Putamen (tissue), 1 donor: ENCODE results near the gene HSPB7.
"Not testable (repeated sequence)": the region's sequence is repeated elsewhere in the genome, so short reads cannot be mapped to it uniquely, and the experiment has no call there.

Experiments
- DNase-seq: peaks from one replicate; pipeline ENCODE4 v3.0.0-alpha.2; 2016; ENCODE audit warnings: low spot score

The HSPB7 gene

GRCh38 chr1:16006552-16007485, 11.0 kb downstream of the HSPB7 start:
- no peak for DNase-seq

GRCh38 chr1:16006010-16006409, 11.8 kb downstream of the HSPB7 start:
- no peak for DNase-seq

- no peak for DNase-seq
Observed at GRCh38 chr1:16005597-16005996, 12.2 kb downstream of the HSPB7 start.

- DNase-seq, result not testable (repeated sequence)
Observed at GRCh38 chr1:16001274-16001673, 16.6 kb downstream of the HSPB7 start.

- no peak for DNase-seq
Observed at GRCh38 chr1:15998929-15999328, 18.9 kb downstream of the HSPB7 start.

- no peak for DNase-seq
Observed at GRCh38 chr1:15997637-15998280, 20.1 kb downstream of the HSPB7 start.

- DNase-seq, result no peak
Observed at GRCh38 chr1:15997076-15997585, 20.7 kb downstream of the HSPB7 start.

GRCh38 chr1:15994590-15995351, 23.1 kb downstream of the HSPB7 start:
- DNase-seq, result peak; percentile 71

- DNase-seq, result no peak
Observed at GRCh38 chr1:15994081-15994480, 23.8 kb downstream of the HSPB7 start.

GRCh38 chr1:15993666-15994065, 24.2 kb downstream of the HSPB7 start:
- DNase-seq, result no peak

GRCh38 chr1:15992582-15993500, 25.0 kb downstream of the HSPB7 start:
- no peak for DNase-seq

- DNase-seq, result no peak
Observed at GRCh38 chr1:15992187-15992553, 25.7 kb downstream of the HSPB7 start.

- DNase-seq, result no peak
Observed at GRCh38 chr1:15991427-15992186, 26.2 kb downstream of the HSPB7 start.

- DNase-seq, result no peak
Observed at GRCh38 chr1:15989776-15990175, 28.1 kb downstream of the HSPB7 start.

GRCh38 chr1:15988856-15989736, 28.7 kb downstream of the HSPB7 start:
- no peak for DNase-seq

GRCh38 chr1:15985611-15986297, 32.1 kb downstream of the HSPB7 start:
- no peak for DNase-seq

- no peak for DNase-seq
Observed at GRCh38 chr1:15983275-15983674, 34.6 kb downstream of the HSPB7 start.

GRCh38 chr1:15981679-15982078, 36.2 kb downstream of the HSPB7 start:
- no peak for DNase-seq

- not testable (repeated sequence) for DNase-seq
Observed at GRCh38 chr1:15977947-15978346, 39.9 kb downstream of the HSPB7 start.
